WERI-Rb-1 (cell line): ENCODE results near the gene ANKHD1.
"Not testable (repeated sequence)": the region's sequence is repeated elsewhere in the genome, so short reads cannot be mapped to it uniquely, and the experiment has no call there.

ENCODE experiments used
- DNase-seq: peaks from one replicate; pipeline ENCODE4 v3.0.0-alpha.2; 2020
- H3K27ac ChIP-seq: fragments of 250-450 bp; sonication (Bioruptor Pico); 2 replicates; pipeline ENCODE4 v1.5.1; 2020; ENCODE audit warnings: mild to moderate bottlenecking, moderate library complexity
- H3K27me3 ChIP-seq: fragments of 250-450 bp; sonication (Bioruptor Pico); 2 replicates; pipeline ENCODE4 v1.5.1; 2021; ENCODE audit warnings: mild to moderate bottlenecking, low read depth, moderate library complexity; ENCODE audit not compliant: insufficient read depth, severe bottlenecking
- H3K36me3 ChIP-seq: fragments of 250-450 bp; sonication (Bioruptor Pico); 2 replicates; pipeline ENCODE4 v1.5.1; 2020; ENCODE audit warnings: mild to moderate bottlenecking, moderate library complexity
- H3K4me3 ChIP-seq: 2 replicates; pipeline ENCODE4 v1.5.1; 2011; ENCODE audit warnings: low read depth, mild to moderate bottlenecking, control low read depth, low read length
- H3K9me3 ChIP-seq: fragments of 250-450 bp; sonication (Bioruptor Pico); 2 replicates; pipeline ENCODE4 v1.5.1; 2021; ENCODE audit warnings: mild to moderate bottlenecking, moderate library complexity; ENCODE audit not compliant: severe bottlenecking
- CTCF ChIP-seq: IDR thresholded peaks from 2 replicates; pipeline ENCODE4 v1.5.1; 2011; ENCODE audit warnings: low read depth, mild to moderate bottlenecking, control low read depth, inconsistent platforms, low read length

Gene ANKHD1

GRCh38 chr5:140432916-140433315, 31.3 kb downstream of the ANKHD1 start:
- Histone ChIP-seq H3K9me3 (no peaks in the 10 kb centered on the region), H3K27ac (no peak overlapping the region), H3K36me3 (peaks cover 27% of the 10 kb centered on the region), H3K4me3 (no peak overlapping the region), H3K27me3 (no peaks in the 10 kb centered on the region)
- DNase-seq, result no peak
- TF ChIP-seq CTCF, result no peak

GRCh38 chr5:140457368-140457767, 55.7 kb downstream of the ANKHD1 start:
- DNase-seq, H3K4me3 ChIP-seq, H3K27ac ChIP-seq, H3K9me3 ChIP-seq, H3K27me3 ChIP-seq: not testable (repeated sequence)
- H3K36me3 ChIP-seq, result peaks cover 43% of the 10 kb centered on the region

DNA sequence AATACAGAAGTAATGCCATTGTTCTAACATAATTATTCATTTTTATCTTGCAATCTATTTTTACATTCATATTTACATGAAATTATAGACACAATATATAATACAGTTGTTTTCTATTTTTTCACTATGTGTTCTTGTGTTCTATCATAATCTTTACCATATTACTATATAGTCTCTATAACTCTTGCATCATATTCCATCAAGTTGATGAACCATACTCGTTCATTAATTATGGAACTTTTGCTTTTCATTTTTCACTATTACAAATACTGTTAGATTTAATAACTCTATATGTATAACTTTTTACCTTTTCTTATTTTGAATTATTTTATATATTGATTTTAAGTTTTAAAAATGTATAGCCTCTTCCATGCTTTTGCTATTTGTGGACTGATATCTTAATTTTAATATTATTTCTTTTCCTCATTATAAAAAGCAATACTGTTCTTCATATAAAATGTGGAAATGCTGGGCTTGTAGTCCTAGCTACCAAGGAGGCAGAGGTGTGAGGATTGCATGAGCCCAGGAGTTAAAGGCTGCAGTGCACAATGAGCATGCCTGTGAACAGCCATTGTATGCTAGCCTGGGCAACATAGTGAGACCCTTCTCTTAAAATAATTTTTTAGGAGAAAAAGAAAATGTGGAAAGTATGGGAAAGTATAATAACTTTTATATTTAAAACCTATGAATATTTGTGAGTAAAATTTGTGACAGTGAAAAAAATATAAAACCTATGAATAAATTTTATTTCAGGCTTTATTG, 65.5 kb downstream of the ANKHD1 start:
- DNase-seq, result no peak
- no peak overlapping the region for H3K27ac ChIP-seq
- no peak overlapping the region for H3K4me3 ChIP-seq
- H3K9me3 ChIP-seq, result no peaks in the 10 kb centered on the region
- H3K27me3 ChIP-seq, result no peaks in the 10 kb centered on the region
- peaks cover 42% of the 10 kb centered on the region for H3K36me3 ChIP-seq
- TF ChIP-seq CTCF, result no peak

DNA sequence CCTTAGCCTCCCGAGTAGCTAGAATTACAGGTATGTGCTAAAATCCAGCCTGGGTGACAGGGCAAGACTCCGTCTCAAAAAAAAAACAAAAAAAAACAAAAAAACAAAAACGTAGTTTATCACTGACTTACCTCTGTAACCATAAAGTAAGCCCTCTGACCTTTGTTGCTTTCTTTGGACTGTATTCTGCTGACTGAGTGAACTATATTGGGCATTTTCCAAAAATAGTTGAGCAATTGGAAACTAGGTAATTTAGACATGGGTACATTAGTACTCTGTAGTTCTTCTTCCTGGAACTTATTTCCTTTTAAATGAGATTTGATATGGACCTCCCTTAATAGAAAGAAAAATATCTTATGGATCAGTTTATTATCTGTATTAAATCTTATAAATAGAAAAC, 66.6 kb downstream of the ANKHD1 start:
- TF ChIP-seq CTCF, result no peak
- no peak for DNase-seq
- peaks cover 39% of the 10 kb centered on the region for H3K36me3 ChIP-seq
- H3K27ac ChIP-seq, result no peak overlapping the region
- no peaks in the 10 kb centered on the region for H3K27me3 ChIP-seq
- H3K4me3 ChIP-seq, result no peak overlapping the region
- no peaks in the 10 kb centered on the region for H3K9me3 ChIP-seq

DNA sequence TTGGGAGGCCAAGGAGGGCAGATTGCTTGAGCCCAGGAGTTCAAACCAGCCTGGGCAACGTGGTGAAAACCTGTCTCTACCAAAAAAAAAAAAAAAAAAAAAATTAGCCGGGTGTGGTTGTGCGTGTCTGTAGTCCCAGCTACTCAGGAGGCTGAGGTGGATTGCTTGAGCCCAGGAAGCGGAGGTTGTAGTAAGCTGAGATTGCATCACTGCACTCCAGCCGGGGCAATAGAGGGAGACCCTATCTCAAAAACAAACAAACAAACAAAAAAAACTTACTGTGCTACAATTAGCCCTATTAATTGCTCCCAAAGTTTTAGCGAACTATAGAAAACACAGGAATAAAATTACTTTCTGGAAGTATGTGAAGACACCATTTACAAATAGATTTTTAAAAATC, 67.6 kb downstream of the ANKHD1 start:
- Histone ChIP-seq H3K36me3 (peaks cover 35% of the 10 kb centered on the region), H3K4me3 (no peak overlapping the region), H3K9me3 (no peaks in the 10 kb centered on the region), H3K27me3 (no peaks in the 10 kb centered on the region), H3K27ac (no peak overlapping the region)
- no peak for DNase-seq
- no peak for TF ChIP-seq CTCF

DNA sequence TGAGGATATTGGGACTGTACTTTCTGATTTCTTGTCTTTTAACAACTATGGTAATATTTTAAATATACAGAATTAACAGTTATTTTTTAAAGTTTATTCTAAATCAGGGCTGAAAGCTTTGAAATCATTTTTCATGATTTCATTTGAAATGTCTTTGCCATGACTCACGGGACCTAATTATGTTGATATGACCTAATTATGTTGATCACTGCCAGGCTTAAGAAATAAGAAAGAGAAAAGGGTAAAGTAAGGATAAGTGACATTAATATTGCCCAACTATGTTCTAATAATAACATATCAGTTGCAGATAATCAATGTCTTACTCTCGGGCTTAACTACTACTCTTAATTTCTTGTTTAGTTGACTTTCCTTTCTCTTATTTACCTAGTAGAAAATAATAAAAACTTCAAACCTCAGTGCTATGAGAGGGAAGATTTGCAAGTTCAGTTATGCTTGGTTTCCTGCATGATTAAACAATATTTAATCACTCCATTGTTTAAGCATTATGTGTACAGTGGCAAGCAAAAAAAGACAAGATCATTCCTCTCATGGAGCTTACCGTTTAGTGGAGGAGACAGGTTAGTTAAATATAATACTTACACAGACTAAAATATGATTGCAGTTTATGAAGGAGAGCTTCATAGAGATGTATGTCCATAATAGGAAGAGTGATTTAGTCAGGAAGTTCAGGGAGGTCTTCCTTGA, 78.8 kb downstream of the ANKHD1 start:
- DNase-seq, result no peak
- Histone ChIP-seq H3K36me3 (peaks cover 32% of the 10 kb centered on the region), H3K9me3 (no peaks in the 10 kb centered on the region), H3K27me3 (no peaks in the 10 kb centered on the region), H3K27ac (no peak overlapping the region), H3K4me3 (no peak overlapping the region)
- no peak for TF ChIP-seq CTCF
